GM12878 (cell line): ENCODE data around the gene DICER1. TPM values are rescaled to one million over a fixed set of nuclear protein-coding genes. Genes with fewer than 3 reads are reported as not detected.
"Not testable (repeated sequence)": the region's sequence is repeated elsewhere in the genome, so short reads cannot be mapped to it uniquely, and the experiment has no call there.

Experiments
- ATAC-seq: fragments of 200-7000 bp; cut with Tn5 transposase; 3 replicates; pipeline ENCODE4 v1.9.1; 2020; ENCODE audit warnings: mild to moderate bottlenecking, moderate library complexity
- BruUV-seq: library from RNA; stranded (reverse); fragments of 400-500 nt; replicated peaks from 2 replicates; lab custom pipeline; 2021; lab: Mats Ljungman, UMichigan
- CTCF ChIA-PET: fragments of 300-600 bp; sonication (Branson Sonifier 250); formaldehyde crosslinking; extraction: SDS; loops from one replicate; lab custom pipeline; 2021; ENCODE audit warnings: inconsistent platforms; lab: Yijun Ruan, JAX
- POLR2A ChIA-PET: fragments of 350-600 bp; formaldehyde crosslinking; extraction: SDS; loops from one replicate; lab custom pipeline; 2021; ENCODE audit warnings: inconsistent platforms; lab: Charles Lee
- RAD21 ChIA-PET: fragments of 300-600 bp; sonication (Branson Sonifier 250); formaldehyde crosslinking; loops from one replicate; lab custom pipeline; 2023; ENCODE audit warnings: antibody characterized with exemption; ENCODE audit not compliant: unreplicated experiment; lab: Charles Lee
- SMC1A ChIA-PET: fragments of 300-600 bp; sonication (Branson Sonifier 250); formaldehyde crosslinking; loops from one replicate; lab custom pipeline; 2023; ENCODE audit not compliant: unreplicated experiment, uncharacterized antibody; lab: Charles Lee
- DNase-seq: peaks from one replicate; pipeline ENCODE4 v3.0.0-alpha.2; 2011; ENCODE audit warnings: low read depth, low spot score
- FAIRE-seq: peaks from 3 replicates; lab custom pipeline; 2011; peaks lifted over from hg19 to GRCh38; lab: Jason Lieb, UNC
- H2AFZ ChIP-seq: 2 replicates; pipeline ENCODE4 v1.6.0; 2011; ENCODE audit warnings: low read depth, low read length, control low read depth; ENCODE audit not compliant: control insufficient read depth
- H3K27ac ChIP-seq: 2 replicates; pipeline ENCODE4 v1.5.1; 2011; ENCODE audit warnings: control low read depth; ENCODE audit not compliant: control insufficient read depth, insufficient read depth
- H3K27me3 ChIP-seq, 2 experiments: replicated peaks in 1 of 2; 2 replicates each; pipeline versions ENCODE4 v1.6.0 to v1.6.1; 2011; ENCODE audit warnings: low read length in 1 of 2; ENCODE audit not compliant: control insufficient read depth in 2 of 2, insufficient read depth in 2 of 2
- H3K36me3 ChIP-seq, 2 experiments: 2 replicates each; pipeline ENCODE4 v1.5.1; 2011; ENCODE audit warnings: low read length in 1 of 2; ENCODE audit not compliant: control insufficient read depth in 2 of 2, insufficient read depth in 2 of 2
- H3K4me1 ChIP-seq: 2 replicates; pipeline ENCODE4 v1.6.1; 2011; ENCODE audit warnings: mild to moderate bottlenecking, low read length, moderate library complexity, mixed read lengths; ENCODE audit not compliant: control insufficient read depth, insufficient read depth
- H3K4me2 ChIP-seq: 2 replicates; pipeline ENCODE4 v1.6.0; 2011; ENCODE audit warnings: control low read depth; ENCODE audit not compliant: control insufficient read depth, insufficient read depth
- H3K4me3 ChIP-seq: fragments of 200-600 bp; sonication (generic); 2 replicates; pipeline ENCODE4 v1.5.1; 2016
- H3K79me2 ChIP-seq: 2 replicates; pipeline ENCODE4 v1.6.0; 2011; ENCODE audit warnings: low read length; ENCODE audit not compliant: control insufficient read depth, insufficient read depth
- H3K9ac ChIP-seq: 2 replicates; pipeline ENCODE4 v1.8.0; 2011; ENCODE audit warnings: low read length, control low read depth, mixed read lengths; ENCODE audit not compliant: control insufficient read depth, insufficient read depth
- H3K9me3 ChIP-seq: replicated peaks from 3 replicates; pipeline ENCODE4 v1.5.1; 2011; ENCODE audit warnings: mild to moderate bottlenecking, low read length; ENCODE audit not compliant: control insufficient read depth, insufficient read depth
- H4K20me1 ChIP-seq: 2 replicates; pipeline ENCODE4 v1.6.0; 2011; ENCODE audit not compliant: control insufficient read depth, insufficient read depth
- BACH1 ChIP-seq: fragments of 450-650 bp; IDR thresholded peaks from 2 replicates; pipeline ENCODE4 v1.6.1; 2017; ENCODE audit warnings: mild to moderate bottlenecking, borderline replicate concordance
- BRCA1 ChIP-seq: IDR thresholded peaks from 2 replicates; pipeline ENCODE4 v1.6.1; 2011; ENCODE audit warnings: low read depth, low read length, improper control_type of control experiment
- CHD4 ChIP-seq: fragments of 200-600 bp; sonication (generic); IDR thresholded peaks from 2 replicates; pipeline ENCODE4 v1.6.1; 2016; ENCODE audit warnings: mild to moderate bottlenecking
- ETV6 ChIP-seq, 2 experiments: fragments of 450-650 bp in 1 of 2; IDR thresholded peaks in 1 of 2; conservative IDR thresholded peaks in 1 of 2; 2 replicates each; pipeline ENCODE4 v1.6.1; 2014; ENCODE audit warnings: antibody characterized with exemption in 1 of 2, borderline replicate concordance in 1 of 2, low read depth in 1 of 2, mild to moderate bottlenecking in 1 of 2, moderate library complexity in 1 of 2
- HCFC1 ChIP-seq: fragments of 150-350 bp; IDR thresholded peaks from 2 replicates; pipeline ENCODE4 v1.6.1; 2014; ENCODE audit warnings: low read length
- JUND ChIP-seq: IDR thresholded peaks from 2 replicates; pipeline ENCODE4 v1.6.1; 2012; ENCODE audit warnings: low read depth, mild to moderate bottlenecking, low read length, improper control_type of control experiment, moderate library complexity
- KAT2A ChIP-seq: conservative IDR thresholded peaks from 2 replicates; pipeline ENCODE4 v1.6.1; 2011; ENCODE audit warnings: low read depth, low read length; ENCODE audit not compliant: control insufficient read depth
- MTA3 ChIP-seq: IDR thresholded peaks from 2 replicates; pipeline ENCODE4 v1.6.1; 2012; ENCODE audit warnings: low read length, inconsistent platforms, borderline replicate concordance
- TCF12 ChIP-seq: IDR thresholded peaks from 2 replicates; pipeline ENCODE4 v1.6.1; 2011; ENCODE audit warnings: low read depth, mild to moderate bottlenecking, low read length
- ZNF24 ChIP-seq: fragments of 450-650 bp; IDR thresholded peaks from 2 replicates; pipeline ENCODE4 v1.6.1; 2017; ENCODE audit warnings: antibody characterized with exemption, mild to moderate bottlenecking
- ZNF592 ChIP-seq: fragments of 450-650 bp; IDR thresholded peaks from 2 replicates; pipeline ENCODE4 v1.6.1; 2017; ENCODE audit warnings: mild to moderate bottlenecking, moderate library complexity
- WGBS: methylation state at CpG from one replicate; pipeline ENCODE4 v1.1.6; 2016; ENCODE audit warnings: low lambda C conversion rate; ENCODE audit not compliant: insufficient replicate concordance, insufficient coverage; ENCODE audit errors: missing lambda C conversion rate; 5-methylcytosine and 5-hydroxymethylcytosine counted together
- in situ Hi-C: fragments of 300-500 bp; cut with MboI; formaldehyde crosslinking; loops from 9 replicates; pipeline ENCODE4 v1.14.3; 2018; ENCODE audit warnings: mixed read lengths
- intact Hi-C: fragments of 100-400 bp; cut with micrococcal nuclease; formaldehyde crosslinking; loops from one replicate; pipeline ENCODE4 v1.14.2; 2022; ENCODE audit not compliant: unreplicated experiment
- polyA plus RNA-seq, 11 experiments: library from polyadenylated mRNA; depleted of rRNA in 4 of 11; unstranded in 6 of 11; stranded (reverse) in 5 of 11; fragments of >200 nt; fragmentation: Nextera tagmentation in 4 of 11; fragmentation: Illumina TruSeq in 1 of 11; extraction: Ambion mirVana in 4 of 11; extraction: Trizol in 1 of 11; gene quantifications; 1 replicate in 1 of 11; 2 replicates in 10 of 11; pipeline versions ENCODE4 v1.2.1 to v1.2.3, GENCODE V29; 2011 to 2016; ENCODE audit warnings: inconsistent platforms in 2 of 11, missing spikeins in 2 of 11, low read depth in 1 of 11
- total RNA-seq, 4 experiments: library from RNA; depleted of rRNA in 3 of 4; stranded (reverse); fragments of >200 nt in 3 of 4; fragmentation: Illumina TruSeq in 1 of 4; extraction: Trizol in 1 of 4; gene quantifications; 2 replicates each; pipeline versions ENCODE4 v1.2.1 to v1.2.3, GENCODE V29; 2013 to 2021

DICER1 gene
- total and polyA plus RNA-seq, 10 of the 15 experiments (the other 5 are each of a cell fraction or from before 2014, with no cell fraction given): 6.8 to 70.8 (median 37.1) TPM

- DNase-seq (no peak), ATAC-seq (no peak), FAIRE-seq (no peak)
- ChIA-PET RAD21 (no interaction called here), POLR2A (no interaction called here), SMC1A (interaction anchor here (0.7 to 4.4 kb wide), 6 partner anchors 8 to 64 kb away, joined by 3 to 18 read pairs (median 4); no protein-coding TSS in a partner anchor), CTCF (interaction anchor here (0.7 to 3.1 kb wide), 3 partner anchors 9 to 111 kb away, joined by 3 to 8 read pairs (median 7); no protein-coding TSS in a partner anchor)
- no peak overlapping the region for H3K4me3 ChIP-seq
- H3K36me3 ChIP-seq: peaks cover 0 to 6% of the 10 kb centered on the region in 2 experiments; a peak in 2 of 4 replicates
- H3K4me2 ChIP-seq: no peak overlapping the region
- intact Hi-C loops: loop anchor here (5.0 kb wide), 1 partner anchor 158 kb away; no protein-coding TSS in a partner anchor
- peaks cover 2% of the 10 kb centered on the region; the same call in 2 of the 3 replicates for H3K9me3 ChIP-seq
- no peak overlapping the region for H2AFZ ChIP-seq
- 43% methylated on average over 2 of the region's 2 CpGs for WGBS
- no TSS peak for BruUV-seq
- H3K27ac ChIP-seq: no peak overlapping the region
- in situ Hi-C loops: no loop called here
- H3K27me3 ChIP-seq: no peaks in the 10 kb centered on the region
- no peaks in the 10 kb centered on the region for H3K79me2 ChIP-seq
- no peak overlapping the region for H3K9ac ChIP-seq
- TF ChIP-seq CHD4: no peak
- no peak for TF ChIP-seq ZNF592
- TF ChIP-seq BRCA1: no peak
- no peak for TF ChIP-seq ZNF24
- no peak for TF ChIP-seq HCFC1
- no peak for TF ChIP-seq MTA3
- TF ChIP-seq BACH1: no peak
- TF ChIP-seq TCF12: no peak
- TF ChIP-seq JUND: no peak
- no peak for TF ChIP-seq ETV6 (conservative IDR thresholded peaks at IDR 0.05 in 1 of 2, IDR thresholded peaks at IDR 0.05 in 1 of 2; ENCODE audit: borderline replicate concordance in 1 of 2, low read depth in 1 of 2)
- TF ChIP-seq KAT2A: no peak
- H3K4me1 ChIP-seq: peaks cover 4% of the 10 kb centered on the region; the same call in 1 of the 2 replicates
- no peaks in the 10 kb centered on the region for H4K20me1 ChIP-seq
Observed at GRCh38 chr14:95204705-95205104, 47.4 kb upstream of the DICER1 start.

DNA sequence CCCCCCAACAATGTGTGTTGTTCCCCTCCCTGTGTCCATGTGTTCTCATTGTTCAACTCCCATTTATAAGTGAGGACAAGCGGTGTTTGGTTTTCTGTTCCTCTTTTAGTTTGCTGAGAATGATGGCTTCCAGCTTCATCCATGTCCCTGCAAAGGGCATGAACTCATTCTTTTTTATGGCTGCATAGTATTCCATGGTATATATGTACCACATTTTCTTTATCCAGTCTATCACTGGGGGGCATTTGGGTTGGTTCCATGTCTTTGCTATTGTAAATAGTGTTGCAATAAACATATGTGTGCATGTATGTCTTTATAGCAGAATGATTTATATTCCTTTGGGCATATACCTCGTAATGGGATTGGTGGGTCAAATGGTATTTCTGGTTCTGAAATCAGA, 44.4 kb upstream of the DICER1 start:
- H3K9me3 ChIP-seq, H3K27me3 ChIP-seq, H3K4me2 ChIP-seq, H3K27ac ChIP-seq, H3K9ac ChIP-seq, FAIRE-seq, H3K4me1 ChIP-seq, BruUV-seq, ATAC-seq, DNase-seq, in situ Hi-C loops, H2AFZ ChIP-seq, POLR2A ChIA-PET, H3K79me2 ChIP-seq, H4K20me1 ChIP-seq, H3K4me3 ChIP-seq, H3K36me3 ChIP-seq, RAD21 ChIA-PET, intact Hi-C loops, CTCF ChIA-PET: not testable (repeated sequence)
- 33% methylated on average over 2 of the region's 2 CpGs for WGBS
- SMC1A ChIA-PET: interaction anchor here (4.5 kb wide), 1 partner anchor 17 kb away, joined by 15 read pairs; no protein-coding TSS in a partner anchor
